GM21526 (cell line): Measurements from ENCODE around the gene STN1.

ENCODE experiments used
- ATAC-seq: cut with Tn5 transposase; IDR thresholded peaks from one replicate; pipeline ENCODE4 v1.9.1; 2021; ENCODE audit warnings: moderate library complexity; ENCODE audit not compliant: unreplicated experiment, low FRiP score

STN1 gene

DNA sequence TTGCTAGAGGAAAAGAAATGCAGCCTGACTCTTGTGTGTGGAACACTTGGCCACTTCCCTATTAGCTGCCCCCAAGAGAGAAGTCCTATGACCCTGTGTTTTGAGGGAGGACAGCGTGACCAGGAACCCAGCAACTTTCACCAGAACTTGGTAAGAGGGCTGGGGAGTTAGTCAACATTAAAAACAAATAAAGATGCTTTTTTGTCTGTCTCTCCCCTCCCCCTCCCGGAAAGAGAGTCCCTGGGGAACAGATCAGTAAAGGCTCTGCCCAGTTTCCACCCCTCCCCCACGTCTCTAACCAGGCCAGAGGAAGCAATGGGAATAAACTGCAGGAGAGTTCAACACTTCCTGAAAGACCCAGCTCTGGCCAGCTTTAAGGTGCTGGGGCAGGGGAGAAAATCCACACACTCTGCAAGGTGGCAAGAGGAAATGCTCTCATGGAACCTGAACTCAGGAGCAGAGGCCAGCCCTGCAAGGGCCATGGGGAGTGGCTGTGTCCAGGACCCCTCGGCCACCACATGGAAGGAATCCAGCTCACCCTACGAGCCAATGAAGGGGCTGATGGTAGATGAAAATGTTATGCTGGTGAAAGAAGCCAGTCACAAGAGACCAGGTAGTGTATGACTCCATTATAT is 84.1 kb downstream of the STN1 start:
- no peak for ATAC-seq

DNA sequence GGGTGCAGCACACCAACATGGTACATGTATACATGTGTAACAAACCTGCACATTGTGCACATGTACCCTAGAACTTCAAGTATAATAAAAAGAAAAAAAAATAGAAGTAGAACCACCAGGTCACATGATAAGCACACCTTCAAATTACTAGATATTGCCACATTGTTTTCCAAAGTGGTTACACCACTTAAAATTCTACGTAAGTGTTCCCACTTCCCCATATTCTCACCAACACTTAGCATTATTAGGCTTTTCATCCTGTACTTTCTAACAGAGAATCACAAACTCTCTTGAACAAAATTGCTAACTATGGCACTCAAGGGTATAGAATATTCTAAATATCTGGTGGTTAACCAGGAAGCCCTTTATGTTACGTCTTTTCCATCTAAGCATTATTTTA is 85.2 kb downstream of the STN1 start:
- ATAC-seq: no peak
